HepG2 (cell line): Measurements from ENCODE around the gene ITGAE.

Experiments
- BCL6 ChIP-seq: IDR thresholded peaks from 2 replicates; pipeline ENCODE4 v1.6.1; 2016; ENCODE audit warnings: missing genetic modification reagents, missing compliant biosample characterization
- CBFB ChIP-seq: sonication (generic); formaldehyde crosslinking; IDR thresholded peaks from 2 replicates; pipeline ENCODE4 v1.4.0; 2020; ENCODE audit warnings: missing genetic modification reagents
- HNRNPLL ChIP-seq: fragments of 200-400 bp; formaldehyde crosslinking; IDR thresholded peaks from 2 replicates; pipeline ENCODE4 v1.6.1; 2017; ENCODE audit warnings: mild to moderate bottlenecking, low read depth, low read length; ENCODE audit not compliant: poor library complexity, severe bottlenecking
- NR2C2 ChIP-seq: sonication (generic); formaldehyde crosslinking; IDR thresholded peaks from 2 replicates; pipeline ENCODE4 v1.4.0; 2020; ENCODE audit warnings: missing genetic modification reagents, mild to moderate bottlenecking, moderate library complexity, borderline replicate concordance
- RAD51 ChIP-seq: fragments of 450-650 bp; IDR thresholded peaks from 2 replicates; pipeline ENCODE4 v1.6.1; 2016; ENCODE audit warnings: borderline replicate concordance
- TF ChIP-seq, protein P1 (sequence below): sonication (generic); formaldehyde crosslinking; IDR thresholded peaks from 2 replicates; pipeline ENCODE4 v1.4.0; 2020; ENCODE audit warnings: missing genetic modification reagents
- TF ChIP-seq, protein P2 (sequence below): sonication (generic); formaldehyde crosslinking; IDR thresholded peaks from 2 replicates; pipeline ENCODE4 v1.5.0; 2020; ENCODE audit warnings: mild to moderate bottlenecking, missing genetic modification reagents, moderate library complexity
- TF ChIP-seq, protein P3 (sequence below): sonication (generic); formaldehyde crosslinking; IDR thresholded peaks from 2 replicates; pipeline ENCODE4 v1.5.0; 2020; ENCODE audit warnings: missing genetic modification reagents
- TF ChIP-seq, protein P4 (sequence below): sonication (generic); formaldehyde crosslinking; IDR thresholded peaks from 2 replicates; pipeline ENCODE4 v1.8.0; 2022; ENCODE audit warnings: mild to moderate bottlenecking, missing genetic modification reagents
- TF ChIP-seq, protein P5 (sequence below), 2 experiments: sonication (generic) in 1 of 2; formaldehyde crosslinking in 1 of 2; IDR thresholded peaks; 2 replicates each; pipeline versions ENCODE4 v1.5.1 to v1.6.1; 2011 to 2020; ENCODE audit warnings: borderline replicate concordance in 1 of 2, low read depth in 1 of 2, low read length in 1 of 2, mild to moderate bottlenecking in 1 of 2, missing genetic modification reagents in 1 of 2, moderate library complexity in 1 of 2

DNA sequence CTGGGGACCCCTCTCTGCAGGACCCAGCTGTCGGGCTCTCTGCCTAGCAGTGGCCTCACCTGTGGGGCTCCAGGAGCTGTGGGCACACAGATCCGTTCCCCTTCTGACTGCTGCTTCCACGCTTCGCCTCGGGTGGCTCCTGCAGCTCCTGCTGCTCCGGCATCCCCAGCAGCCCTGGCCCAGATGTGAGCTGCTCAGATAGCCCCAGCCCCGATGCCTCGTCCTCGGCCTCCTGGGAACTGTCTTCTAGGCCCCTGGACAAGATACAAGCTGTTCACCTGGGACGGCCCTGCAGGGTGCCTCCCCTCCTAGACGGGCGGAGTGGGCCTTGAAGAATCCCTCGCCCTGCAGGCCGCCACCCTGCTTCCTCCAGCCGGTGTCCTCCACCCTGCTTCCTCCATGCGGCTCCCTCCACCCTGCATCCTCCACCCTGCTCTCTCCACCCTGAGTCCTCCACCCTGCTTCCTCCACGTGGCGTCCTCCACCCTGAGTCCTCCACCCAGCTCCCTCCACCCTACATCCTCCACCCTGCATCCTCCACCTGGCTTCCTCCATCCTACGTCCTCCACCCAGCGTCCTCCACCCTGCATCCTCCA is 121.4 kb downstream of the ITGAE start:
- TF ChIP-seq, protein P1, sequence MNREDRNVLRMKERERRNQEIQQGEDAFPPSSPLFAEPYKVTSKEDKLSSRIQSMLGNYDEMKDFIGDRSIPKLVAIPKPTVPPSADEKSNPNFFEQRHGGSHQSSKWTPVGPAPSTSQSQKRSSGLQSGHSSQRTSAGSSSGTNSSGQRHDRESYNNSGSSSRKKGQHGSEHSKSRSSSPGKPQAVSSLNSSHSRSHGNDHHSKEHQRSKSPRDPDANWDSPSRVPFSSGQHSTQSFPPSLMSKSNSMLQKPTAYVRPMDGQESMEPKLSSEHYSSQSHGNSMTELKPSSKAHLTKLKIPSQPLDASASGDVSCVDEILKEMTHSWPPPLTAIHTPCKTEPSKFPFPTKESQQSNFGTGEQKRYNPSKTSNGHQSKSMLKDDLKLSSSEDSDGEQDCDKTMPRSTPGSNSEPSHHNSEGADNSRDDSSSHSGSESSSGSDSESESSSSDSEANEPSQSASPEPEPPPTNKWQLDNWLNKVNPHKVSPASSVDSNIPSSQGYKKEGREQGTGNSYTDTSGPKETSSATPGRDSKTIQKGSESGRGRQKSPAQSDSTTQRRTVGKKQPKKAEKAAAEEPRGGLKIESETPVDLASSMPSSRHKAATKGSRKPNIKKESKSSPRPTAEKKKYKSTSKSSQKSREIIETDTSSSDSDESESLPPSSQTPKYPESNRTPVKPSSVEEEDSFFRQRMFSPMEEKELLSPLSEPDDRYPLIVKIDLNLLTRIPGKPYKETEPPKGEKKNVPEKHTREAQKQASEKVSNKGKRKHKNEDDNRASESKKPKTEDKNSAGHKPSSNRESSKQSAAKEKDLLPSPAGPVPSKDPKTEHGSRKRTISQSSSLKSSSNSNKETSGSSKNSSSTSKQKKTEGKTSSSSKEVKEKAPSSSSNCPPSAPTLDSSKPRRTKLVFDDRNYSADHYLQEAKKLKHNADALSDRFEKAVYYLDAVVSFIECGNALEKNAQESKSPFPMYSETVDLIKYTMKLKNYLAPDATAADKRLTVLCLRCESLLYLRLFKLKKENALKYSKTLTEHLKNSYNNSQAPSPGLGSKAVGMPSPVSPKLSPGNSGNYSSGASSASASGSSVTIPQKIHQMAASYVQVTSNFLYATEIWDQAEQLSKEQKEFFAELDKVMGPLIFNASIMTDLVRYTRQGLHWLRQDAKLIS (CRISPR knock-in tag) = no peak
- TF ChIP-seq NR2C2 (no peak), CBFB (no peak), RAD51 (no peak), HNRNPLL (no peak), BCL6 (no peak)
- TF ChIP-seq, protein P2, sequence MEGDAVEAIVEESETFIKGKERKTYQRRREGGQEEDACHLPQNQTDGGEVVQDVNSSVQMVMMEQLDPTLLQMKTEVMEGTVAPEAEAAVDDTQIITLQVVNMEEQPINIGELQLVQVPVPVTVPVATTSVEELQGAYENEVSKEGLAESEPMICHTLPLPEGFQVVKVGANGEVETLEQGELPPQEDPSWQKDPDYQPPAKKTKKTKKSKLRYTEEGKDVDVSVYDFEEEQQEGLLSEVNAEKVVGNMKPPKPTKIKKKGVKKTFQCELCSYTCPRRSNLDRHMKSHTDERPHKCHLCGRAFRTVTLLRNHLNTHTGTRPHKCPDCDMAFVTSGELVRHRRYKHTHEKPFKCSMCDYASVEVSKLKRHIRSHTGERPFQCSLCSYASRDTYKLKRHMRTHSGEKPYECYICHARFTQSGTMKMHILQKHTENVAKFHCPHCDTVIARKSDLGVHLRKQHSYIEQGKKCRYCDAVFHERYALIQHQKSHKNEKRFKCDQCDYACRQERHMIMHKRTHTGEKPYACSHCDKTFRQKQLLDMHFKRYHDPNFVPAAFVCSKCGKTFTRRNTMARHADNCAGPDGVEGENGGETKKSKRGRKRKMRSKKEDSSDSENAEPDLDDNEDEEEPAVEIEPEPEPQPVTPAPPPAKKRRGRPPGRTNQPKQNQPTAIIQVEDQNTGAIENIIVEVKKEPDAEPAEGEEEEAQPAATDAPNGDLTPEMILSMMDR (CRISPR knock-in tag) = no peak
- TF ChIP-seq, protein P3, sequence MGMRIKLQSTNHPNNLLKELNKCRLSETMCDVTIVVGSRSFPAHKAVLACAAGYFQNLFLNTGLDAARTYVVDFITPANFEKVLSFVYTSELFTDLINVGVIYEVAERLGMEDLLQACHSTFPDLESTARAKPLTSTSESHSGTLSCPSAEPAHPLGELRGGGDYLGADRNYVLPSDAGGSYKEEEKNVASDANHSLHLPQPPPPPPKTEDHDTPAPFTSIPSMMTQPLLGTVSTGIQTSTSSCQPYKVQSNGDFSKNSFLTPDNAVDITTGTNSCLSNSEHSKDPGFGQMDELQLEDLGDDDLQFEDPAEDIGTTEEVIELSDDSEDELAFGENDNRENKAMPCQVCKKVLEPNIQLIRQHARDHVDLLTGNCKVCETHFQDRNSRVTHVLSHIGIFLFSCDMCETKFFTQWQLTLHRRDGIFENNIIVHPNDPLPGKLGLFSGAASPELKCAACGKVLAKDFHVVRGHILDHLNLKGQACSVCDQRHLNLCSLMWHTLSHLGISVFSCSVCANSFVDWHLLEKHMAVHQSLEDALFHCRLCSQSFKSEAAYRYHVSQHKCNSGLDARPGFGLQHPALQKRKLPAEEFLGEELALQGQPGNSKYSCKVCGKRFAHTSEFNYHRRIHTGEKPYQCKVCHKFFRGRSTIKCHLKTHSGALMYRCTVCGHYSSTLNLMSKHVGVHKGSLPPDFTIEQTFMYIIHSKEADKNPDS = no peak
- TF ChIP-seq, protein P4, sequence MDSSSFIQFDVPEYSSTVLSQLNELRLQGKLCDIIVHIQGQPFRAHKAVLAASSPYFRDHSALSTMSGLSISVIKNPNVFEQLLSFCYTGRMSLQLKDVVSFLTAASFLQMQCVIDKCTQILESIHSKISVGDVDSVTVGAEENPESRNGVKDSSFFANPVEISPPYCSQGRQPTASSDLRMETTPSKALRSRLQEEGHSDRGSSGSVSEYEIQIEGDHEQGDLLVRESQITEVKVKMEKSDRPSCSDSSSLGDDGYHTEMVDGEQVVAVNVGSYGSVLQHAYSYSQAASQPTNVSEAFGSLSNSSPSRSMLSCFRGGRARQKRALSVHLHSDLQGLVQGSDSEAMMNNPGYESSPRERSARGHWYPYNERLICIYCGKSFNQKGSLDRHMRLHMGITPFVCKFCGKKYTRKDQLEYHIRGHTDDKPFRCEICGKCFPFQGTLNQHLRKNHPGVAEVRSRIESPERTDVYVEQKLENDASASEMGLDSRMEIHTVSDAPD (CRISPR knock-in tag) = no peak
- TF ChIP-seq, protein P5, sequence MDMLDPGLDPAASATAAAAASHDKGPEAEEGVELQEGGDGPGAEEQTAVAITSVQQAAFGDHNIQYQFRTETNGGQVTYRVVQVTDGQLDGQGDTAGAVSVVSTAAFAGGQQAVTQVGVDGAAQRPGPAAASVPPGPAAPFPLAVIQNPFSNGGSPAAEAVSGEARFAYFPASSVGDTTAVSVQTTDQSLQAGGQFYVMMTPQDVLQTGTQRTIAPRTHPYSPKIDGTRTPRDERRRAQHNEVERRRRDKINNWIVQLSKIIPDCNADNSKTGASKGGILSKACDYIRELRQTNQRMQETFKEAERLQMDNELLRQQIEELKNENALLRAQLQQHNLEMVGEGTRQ (IDR thresholded peaks at IDR 0.05; ENCODE audit: low read depth, low read length) = no peak
- TF ChIP-seq, protein P5 (CRISPR knock-in tag; IDR thresholded peaks at IDR 0.05; ENCODE audit: borderline replicate concordance) = no peak
